ENCODE results near the gene AKT1S1. TPM values are rescaled to one million over a fixed set of nuclear protein-coding genes. Genes with fewer than 3 reads are reported as not detected.
A peak's percentile ranks its signal among the peaks of the same experiment; 100 is the strongest.

Gene AKT1S1
- total RNA-seq, 1 donor from 2014 or later = 52.0 TPM

- no peak for TF ChIP-seq CTCF (IDR thresholded peaks at IDR 0.05)
- Mint-ChIP-seq H3K9me3 (ENCODE audit: low read depth) (no peaks in the 10 kb centered on the region), H3K27me3 (ENCODE audit: low read depth) (no peaks in the 10 kb centered on the region), H3K4me3 (ENCODE audit: unreplicated experiment) (no peak overlapping the region), H3K27ac (ENCODE audit: unreplicated experiment) (no peak overlapping the region), H3K4me1 (ENCODE audit: low read depth) (peaks cover 20% of the 10 kb centered on the region), H3K36me3 (ENCODE audit: low read depth) (peaks cover 30% of the 10 kb centered on the region)
- peak; percentile 72 for DNase-seq (ENCODE audit: low spot score)
Measured at GRCh38 chr19:49880162-49880869, 3.2 kb upstream of the AKT1S1 start.

DNA sequence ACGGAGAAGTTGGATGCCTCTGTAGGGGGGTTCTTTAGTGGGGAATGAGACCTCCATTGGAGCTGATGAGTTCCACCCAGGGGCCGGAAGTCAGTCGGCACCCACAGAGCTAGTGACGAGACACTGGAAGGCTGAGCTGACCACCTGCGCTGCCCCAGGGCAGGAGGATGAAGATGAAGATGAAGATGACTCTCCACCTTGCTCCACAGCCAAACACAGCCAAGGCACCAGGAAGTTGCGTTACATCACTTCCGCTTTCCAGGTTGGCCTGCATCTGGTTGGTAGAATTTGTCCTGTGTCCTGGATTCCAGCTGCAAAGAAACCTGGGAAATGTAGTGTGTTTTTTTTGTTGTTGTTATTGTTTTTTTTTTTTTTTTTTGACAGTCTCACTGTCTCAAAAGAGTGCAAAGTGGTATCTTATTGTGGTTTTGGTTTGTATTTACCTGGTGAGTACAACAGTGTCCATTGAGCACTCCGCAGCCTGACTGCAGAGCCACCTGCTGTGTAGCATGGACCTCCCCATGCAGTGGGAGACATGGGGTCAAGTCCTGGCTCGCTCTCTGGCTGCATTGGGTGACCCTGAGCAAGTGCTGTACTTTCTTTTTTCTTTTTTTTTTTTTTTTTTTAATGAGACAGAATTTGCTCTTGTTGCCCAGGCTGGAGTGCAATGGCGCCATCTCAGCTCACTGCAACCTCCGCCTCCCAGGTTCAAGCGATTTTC is 2.2 kb upstream of the AKT1S1 start:
- H3K4me1 Mint-ChIP-seq (ENCODE audit: low read depth) = peaks cover 27% of the 10 kb centered on the region
- H3K27ac Mint-ChIP-seq (ENCODE audit: unreplicated experiment) = peak overlapping the region; percentile 61
- H3K4me3 Mint-ChIP-seq (ENCODE audit: unreplicated experiment) = no peak overlapping the region
- no peak for TF ChIP-seq CTCF (IDR thresholded peaks at IDR 0.05)
- H3K27me3 Mint-ChIP-seq (ENCODE audit: low read depth) = no peaks in the 10 kb centered on the region
- no peaks in the 10 kb centered on the region for H3K9me3 Mint-ChIP-seq (ENCODE audit: low read depth)
- DNase-seq (ENCODE audit: low spot score) = peak; percentile 62
- H3K36me3 Mint-ChIP-seq (ENCODE audit: low read depth) = peaks cover 24% of the 10 kb centered on the region

- no peak overlapping the region for H3K4me3 Mint-ChIP-seq (ENCODE audit: unreplicated experiment)
- no peaks in the 10 kb centered on the region for H3K27me3 Mint-ChIP-seq (ENCODE audit: low read depth)
- H3K4me1 Mint-ChIP-seq (ENCODE audit: low read depth) = peaks cover 30% of the 10 kb centered on the region
- no peaks in the 10 kb centered on the region for H3K9me3 Mint-ChIP-seq (ENCODE audit: low read depth)
- DNase-seq (ENCODE audit: low spot score) = no peak
- H3K27ac Mint-ChIP-seq (ENCODE audit: unreplicated experiment) = no peak overlapping the region
- peaks cover 21% of the 10 kb centered on the region for H3K36me3 Mint-ChIP-seq (ENCODE audit: low read depth)
- no peak for TF ChIP-seq CTCF (IDR thresholded peaks at IDR 0.05)
Measured at GRCh38 chr19:49878744-49879070, 1.6 kb upstream of the AKT1S1 start.

DNA sequence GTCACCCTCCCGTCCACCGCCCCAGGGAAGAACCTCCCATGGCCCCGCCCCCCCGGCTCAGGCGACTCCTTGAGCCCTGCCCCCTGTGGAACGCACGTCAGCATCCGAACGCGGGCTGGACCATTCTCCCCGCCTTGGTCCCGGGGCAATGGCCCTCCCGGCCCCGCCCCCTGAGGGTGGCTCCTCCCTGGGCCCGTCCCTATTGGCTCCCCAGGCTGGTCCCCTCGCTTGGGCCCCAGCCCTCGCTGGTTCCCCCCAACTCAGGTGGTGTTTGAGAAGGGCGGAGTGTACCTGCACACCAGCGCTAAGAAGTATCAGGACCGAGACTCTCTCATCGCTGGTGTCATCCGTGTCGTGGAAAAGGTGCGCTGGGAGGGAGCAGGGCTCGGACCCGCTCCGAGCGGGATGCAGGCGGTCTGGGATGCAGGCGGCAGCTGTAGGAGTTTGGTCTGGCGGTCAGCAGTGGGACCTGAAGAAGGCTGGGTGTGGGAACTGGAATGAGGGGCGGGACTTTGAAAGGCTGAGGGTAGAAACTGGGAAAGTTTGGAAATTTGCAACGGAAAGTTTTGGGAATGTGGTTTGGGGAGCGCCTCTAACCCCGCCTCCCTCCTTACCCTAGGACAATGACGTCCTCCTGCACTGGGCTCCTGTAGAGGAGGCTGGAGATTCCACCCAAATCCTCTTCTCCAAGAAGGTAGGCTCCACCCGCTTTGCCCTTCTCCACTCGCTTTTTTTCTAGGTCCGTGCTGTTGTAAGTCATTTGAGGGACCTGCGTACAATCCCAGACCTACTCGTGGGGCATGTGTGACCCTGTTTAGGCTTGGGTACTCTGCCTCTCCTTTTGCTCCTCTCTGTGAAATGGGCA is 956 bp upstream of the AKT1S1 start:
- Mint-ChIP-seq H3K9me3 (ENCODE audit: low read depth) (no peaks in the 10 kb centered on the region), H3K36me3 (ENCODE audit: low read depth) (peaks cover 16% of the 10 kb centered on the region), H3K27ac (ENCODE audit: unreplicated experiment) (no peak overlapping the region), H3K27me3 (ENCODE audit: low read depth) (no peaks in the 10 kb centered on the region), H3K4me3 (ENCODE audit: unreplicated experiment) (no peak overlapping the region), H3K4me1 (ENCODE audit: low read depth) (peaks cover 30% of the 10 kb centered on the region)
- peak; percentile 99 for DNase-seq (ENCODE audit: low spot score)
- TF ChIP-seq CTCF (IDR thresholded peaks at IDR 0.05) = no peak

DNA sequence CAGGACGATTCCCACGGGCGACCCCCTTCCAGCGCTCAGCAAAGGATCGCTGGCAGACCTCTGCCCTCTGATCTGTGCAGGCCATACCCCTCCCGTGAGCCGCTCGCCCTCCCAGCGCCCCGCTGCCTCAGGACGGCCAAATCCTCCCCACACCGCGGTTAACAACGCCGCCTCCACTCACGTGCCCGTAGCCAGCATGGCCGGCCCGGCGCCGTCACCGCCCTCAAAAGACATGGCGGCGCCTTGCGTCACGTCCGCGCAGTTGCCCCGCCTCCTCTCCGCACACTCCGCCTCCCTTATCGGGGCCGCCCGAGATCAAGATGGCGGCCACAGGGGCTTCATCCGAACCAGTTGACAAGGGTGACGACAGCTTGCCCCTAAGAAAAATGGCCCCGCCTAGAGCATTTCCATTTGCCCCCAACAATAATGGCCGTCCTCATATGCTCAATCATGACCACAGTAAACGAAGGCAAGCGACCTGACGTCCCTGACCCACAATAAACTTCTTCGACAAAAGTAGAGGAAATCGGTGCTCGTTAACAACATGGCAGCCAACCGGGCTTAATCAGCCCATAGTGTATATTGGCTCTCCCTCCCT is 634 bp downstream of the AKT1S1 start:
- DNase-seq (ENCODE audit: low spot score) = peak; percentile 99
- Mint-ChIP-seq H3K27me3 (ENCODE audit: low read depth) (no peaks in the 10 kb centered on the region), H3K27ac (ENCODE audit: unreplicated experiment) (no peak overlapping the region), H3K36me3 (ENCODE audit: low read depth) (peaks cover 11% of the 10 kb centered on the region), H3K4me3 (ENCODE audit: unreplicated experiment) (no peak overlapping the region), H3K4me1 (ENCODE audit: low read depth) (peaks cover 35% of the 10 kb centered on the region), H3K9me3 (ENCODE audit: low read depth) (no peaks in the 10 kb centered on the region)
- TF ChIP-seq CTCF (IDR thresholded peaks at IDR 0.05) = no peak
